GM19351 (cell line): Measurements from ENCODE around the gene ZACN.
"Not testable (repeated sequence)": the region's sequence is repeated elsewhere in the genome, so short reads cannot be mapped to it uniquely, and the experiment has no call there.

ENCODE experiments used
- ATAC-seq: cut with Tn5 transposase; IDR thresholded peaks from one replicate; pipeline ENCODE4 v1.9.1; 2021; ENCODE audit warnings: mild to moderate bottlenecking, moderate library complexity; ENCODE audit not compliant: unreplicated experiment

Gene ZACN

DNA sequence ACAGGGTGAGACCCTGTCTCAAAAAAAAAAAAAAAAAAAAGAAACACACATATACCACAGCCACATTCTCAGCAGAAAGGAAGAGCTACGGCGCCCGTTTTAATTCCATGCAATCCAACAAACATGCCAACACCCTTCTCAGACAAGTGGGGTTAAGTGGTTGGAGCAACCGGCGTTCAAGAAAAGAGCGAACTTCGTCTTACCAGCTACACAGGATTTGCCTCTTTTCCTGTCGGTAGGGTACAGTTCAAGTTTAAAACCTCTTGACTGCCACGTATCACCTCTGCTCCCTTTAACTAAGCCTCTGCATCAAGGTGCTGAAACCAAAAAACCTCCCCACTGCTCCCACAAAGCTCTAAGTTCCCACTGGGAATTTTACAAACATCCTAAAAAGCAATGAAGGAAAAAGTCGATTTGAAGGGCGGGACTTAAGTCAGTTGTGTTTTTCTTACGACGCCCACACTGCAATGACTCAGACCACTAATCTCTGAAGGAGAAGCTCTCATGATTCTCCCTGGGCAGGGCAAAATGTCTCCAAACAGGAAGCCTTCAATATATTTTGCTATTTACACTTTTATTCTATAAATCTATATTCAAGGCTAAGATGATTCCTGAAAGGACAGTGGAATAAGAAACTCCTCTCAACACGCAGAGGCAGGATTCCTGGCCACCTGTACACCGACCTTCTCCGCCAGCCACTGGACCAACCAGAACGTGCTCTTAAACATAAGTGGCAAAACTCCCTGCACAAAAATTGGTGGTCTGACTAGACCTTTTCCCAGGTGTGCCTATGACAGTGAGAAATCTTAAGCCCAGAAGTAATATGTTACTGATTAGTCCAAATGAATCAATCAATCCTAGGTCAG lies 25.5 kb upstream of the ZACN start:
- ATAC-seq: no peak

DNA sequence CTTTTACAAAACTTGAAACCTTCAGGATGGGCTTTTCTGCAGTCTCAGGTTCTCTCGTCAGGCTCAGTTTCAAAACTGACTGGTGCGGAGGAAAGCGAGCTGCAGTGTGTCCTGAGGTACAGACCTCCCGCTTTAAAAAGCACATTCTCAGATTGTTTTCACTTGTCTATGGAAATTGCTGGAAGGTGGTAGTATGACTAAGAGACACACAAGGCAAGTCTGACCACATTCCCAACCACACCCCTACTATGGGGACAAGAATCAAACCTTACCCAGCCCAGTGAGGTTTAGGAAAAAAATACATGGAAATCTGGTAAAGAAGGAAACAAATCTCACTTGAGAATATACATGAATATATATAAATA lies 24.9 kb upstream of the ZACN start:
- no peak for ATAC-seq

- ATAC-seq: no peak
Observed at GRCh38 chr17:76056882-76057281, 22.1 kb upstream of the ZACN start.

DNA sequence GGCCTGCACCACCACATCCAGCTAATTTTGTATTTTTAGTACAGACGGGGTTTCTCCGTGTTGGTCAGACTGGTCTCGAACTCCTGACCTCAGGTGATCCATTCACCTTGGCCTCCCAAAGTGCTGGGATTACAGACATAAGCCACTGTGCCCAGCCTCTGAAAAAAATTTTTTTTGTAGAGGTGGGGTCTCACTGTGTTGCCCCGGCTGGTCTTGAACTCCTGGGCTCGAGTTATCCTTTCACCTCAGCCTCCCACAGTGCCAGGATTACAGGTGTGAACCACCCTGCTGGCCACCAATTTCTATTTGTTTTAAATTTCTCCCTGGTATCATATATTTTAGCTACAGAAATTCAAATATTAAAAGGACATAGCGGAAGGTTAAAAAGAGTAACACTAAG lies 20.7 kb upstream of the ZACN start:
- ATAC-seq: not testable (repeated sequence)

GRCh38 chr17:76063875-76064546 lies 15.0 kb upstream of the ZACN start:
- no peak for ATAC-seq

GRCh38 chr17:76065775-76066174 lies 13.2 kb upstream of the ZACN start:
- ATAC-seq: no peak

- no peak for ATAC-seq
Observed at GRCh38 chr17:76071531-76072147, 7.3 kb upstream of the ZACN start.

GRCh38 chr17:76072148-76072858 lies 6.7 kb upstream of the ZACN start, which contains the start of gene SRP68:
TSS of gene SRP68 (minus strand) at chr17:76072517. CDS start at chr17:76072491, 26 bp downstream.
- ATAC-seq: peak; percentile 84

DNA sequence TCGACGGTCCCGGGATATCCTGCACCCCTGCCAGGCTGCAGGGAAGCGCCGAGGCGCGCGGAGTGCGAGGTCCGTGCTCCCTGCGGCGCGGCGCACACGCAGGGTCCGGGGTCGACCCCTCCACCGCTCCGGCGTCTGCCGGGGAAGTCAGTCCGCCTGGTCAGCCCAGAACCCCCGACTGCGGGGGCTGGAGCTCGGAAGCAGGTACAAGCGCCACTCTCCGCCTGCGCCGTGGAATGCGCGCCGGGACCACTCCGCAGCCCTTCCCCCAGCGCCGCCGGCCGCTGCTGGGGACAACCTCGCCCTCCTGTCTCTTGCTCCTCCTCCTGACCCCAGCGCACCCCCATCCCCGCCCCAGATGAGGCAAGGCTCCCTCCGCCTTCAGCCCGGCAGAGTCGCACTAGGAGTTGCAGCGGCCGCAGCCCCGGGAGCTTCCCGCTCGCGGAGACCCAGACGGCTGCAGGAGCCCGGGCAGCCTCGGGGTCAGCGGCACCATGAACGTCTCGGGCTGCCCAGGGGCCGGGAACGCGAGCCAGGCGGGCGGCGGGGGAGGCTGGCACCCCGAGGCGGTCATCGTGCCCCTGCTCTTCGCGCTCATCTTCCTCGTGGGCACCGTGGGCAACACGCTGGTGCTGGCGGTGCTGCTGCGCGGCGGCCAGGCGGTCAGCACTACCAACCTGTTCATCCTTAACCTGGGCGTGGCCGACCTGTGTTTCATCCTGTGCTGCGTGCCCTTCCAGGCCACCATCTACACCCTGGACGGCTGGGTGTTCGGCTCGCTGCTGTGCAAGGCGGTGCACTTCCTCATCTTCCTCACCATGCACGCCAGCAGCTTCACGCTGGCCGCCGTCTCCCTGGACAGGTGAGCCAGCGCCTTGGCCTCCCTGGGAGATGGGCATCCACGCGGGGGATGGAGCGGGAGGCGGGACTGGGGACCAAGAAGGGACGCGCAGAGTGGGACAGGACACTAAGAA lies 4.3 kb upstream of the ZACN start, which contains the start of gene GALR2:
Gene GALR2 (plus strand): TSS at position 392 of the 974 bp plus-strand sequence. CDS start 103 bp downstream, at position 495.
- ATAC-seq: no peak

DNA sequence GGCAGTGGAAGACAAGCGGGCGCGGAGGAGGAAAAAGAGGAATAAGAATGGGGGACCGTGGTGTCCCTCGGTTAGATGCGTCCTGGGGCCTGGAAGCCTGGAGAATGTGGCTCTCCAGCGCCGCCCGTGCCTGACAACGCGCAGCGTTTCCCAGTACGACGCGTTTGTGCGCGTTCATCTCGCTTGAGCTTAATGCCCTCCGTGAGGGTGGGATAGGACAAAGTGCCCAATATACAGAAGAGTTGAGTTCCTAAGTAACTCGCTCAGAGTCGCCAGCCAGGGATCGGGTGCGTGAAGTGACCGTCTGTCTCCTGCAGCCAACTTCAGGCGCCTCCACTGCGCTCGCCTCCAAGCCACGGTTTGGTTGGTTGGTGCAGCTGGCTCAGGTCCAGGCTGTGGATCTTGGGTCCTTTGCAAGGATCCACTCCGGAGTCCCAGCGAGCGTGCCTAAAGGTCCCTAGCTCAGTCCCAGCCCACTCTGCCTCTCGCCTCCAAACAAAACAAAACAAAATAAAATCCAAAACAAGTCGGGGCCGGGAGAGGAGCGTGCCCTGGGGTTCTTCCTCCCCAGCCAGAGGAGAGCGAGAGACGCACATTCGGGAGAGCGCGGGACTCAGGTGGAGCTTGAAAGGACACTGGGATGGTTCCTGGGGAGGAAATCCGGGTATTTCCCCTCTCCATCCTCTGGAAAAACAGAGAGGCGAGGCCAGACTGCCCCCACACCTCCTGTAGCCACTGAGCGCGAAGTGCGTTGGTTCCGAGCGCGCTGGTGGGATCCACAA lies 3.4 kb upstream of the ZACN start:
- no peak for ATAC-seq

DNA sequence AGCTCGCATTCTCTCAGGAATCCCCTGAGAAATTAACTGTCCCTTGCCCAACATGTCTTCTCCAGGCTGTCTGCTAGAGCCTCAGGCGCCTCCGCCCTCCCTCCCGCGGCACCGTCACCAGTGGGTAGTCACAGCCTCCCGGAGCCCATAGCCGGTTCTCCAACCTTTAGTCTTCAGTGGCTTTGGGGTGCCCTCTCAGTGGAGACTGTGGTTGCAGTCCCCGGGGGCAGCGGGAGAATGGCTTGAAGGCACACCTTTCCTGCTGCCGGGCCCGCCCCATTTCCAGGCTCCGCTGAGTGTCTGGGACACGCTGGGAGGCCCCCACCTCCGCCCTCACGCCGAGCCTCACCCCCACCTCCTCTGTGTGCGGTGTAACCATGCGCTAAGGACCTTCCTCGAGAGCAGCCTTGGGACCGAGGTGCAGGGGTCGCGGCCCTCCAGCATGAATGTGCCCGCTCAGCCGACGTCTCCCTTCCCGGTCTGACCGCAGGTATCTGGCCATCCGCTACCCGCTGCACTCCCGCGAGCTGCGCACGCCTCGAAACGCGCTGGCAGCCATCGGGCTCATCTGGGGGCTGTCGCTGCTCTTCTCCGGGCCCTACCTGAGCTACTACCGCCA lies 2.7 kb upstream of the ZACN start:
- no peak for ATAC-seq

DNA sequence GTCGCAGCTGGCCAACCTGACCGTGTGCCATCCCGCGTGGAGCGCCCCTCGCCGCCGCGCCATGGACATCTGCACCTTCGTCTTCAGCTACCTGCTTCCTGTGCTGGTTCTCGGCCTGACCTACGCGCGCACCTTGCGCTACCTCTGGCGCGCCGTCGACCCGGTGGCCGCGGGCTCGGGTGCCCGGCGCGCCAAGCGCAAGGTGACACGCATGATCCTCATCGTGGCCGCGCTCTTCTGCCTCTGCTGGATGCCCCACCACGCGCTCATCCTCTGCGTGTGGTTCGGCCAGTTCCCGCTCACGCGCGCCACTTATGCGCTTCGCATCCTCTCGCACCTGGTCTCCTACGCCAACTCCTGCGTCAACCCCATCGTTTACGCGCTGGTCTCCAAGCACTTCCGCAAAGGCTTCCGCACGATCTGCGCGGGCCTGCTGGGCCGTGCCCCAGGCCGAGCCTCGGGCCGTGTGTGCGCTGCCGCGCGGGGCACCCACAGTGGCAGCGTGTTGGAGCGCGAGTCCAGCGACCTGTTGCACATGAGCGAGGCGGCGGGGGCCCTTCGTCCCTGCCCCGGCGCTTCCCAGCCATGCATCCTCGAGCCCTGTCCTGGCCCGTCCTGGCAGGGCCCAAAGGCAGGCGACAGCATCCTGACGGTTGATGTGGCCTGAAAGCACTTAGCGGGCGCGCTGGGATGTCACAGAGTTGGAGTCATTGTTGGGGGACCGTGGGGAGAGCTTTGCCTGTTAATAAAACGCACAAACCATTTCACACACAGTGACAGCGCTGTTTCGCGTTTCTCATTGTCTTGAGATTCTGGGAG lies 2.0 kb upstream of the ZACN start:
- no peak for ATAC-seq

GRCh38 chr17:76077584-76078110 lies 1.3 kb upstream of the ZACN start:
- no peak for ATAC-seq

DNA sequence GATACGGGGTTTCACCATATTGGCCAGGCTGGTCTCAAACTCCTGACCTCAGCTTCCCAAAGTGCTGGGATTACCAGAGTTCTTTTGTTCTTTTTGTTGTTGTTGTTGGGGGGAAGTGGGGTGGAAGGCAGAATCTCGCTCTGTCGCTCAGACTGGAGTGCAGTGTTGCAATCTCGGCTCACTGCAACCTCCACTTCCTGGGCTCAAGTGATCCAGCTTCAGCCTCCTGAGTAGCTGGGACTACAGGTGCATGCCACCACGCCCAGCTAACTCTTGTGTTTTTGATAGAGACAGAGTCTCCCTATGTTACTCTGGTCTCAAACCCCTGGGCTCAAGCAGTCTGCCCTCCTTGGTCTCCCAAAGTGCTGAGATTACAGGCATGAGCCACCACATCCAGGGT lies 612 bp upstream of the ZACN start:
- not testable (repeated sequence) for ATAC-seq

- no peak for ATAC-seq
Observed at GRCh38 chr17:76079535-76079955, 563 bp downstream of the ZACN start.

DNA sequence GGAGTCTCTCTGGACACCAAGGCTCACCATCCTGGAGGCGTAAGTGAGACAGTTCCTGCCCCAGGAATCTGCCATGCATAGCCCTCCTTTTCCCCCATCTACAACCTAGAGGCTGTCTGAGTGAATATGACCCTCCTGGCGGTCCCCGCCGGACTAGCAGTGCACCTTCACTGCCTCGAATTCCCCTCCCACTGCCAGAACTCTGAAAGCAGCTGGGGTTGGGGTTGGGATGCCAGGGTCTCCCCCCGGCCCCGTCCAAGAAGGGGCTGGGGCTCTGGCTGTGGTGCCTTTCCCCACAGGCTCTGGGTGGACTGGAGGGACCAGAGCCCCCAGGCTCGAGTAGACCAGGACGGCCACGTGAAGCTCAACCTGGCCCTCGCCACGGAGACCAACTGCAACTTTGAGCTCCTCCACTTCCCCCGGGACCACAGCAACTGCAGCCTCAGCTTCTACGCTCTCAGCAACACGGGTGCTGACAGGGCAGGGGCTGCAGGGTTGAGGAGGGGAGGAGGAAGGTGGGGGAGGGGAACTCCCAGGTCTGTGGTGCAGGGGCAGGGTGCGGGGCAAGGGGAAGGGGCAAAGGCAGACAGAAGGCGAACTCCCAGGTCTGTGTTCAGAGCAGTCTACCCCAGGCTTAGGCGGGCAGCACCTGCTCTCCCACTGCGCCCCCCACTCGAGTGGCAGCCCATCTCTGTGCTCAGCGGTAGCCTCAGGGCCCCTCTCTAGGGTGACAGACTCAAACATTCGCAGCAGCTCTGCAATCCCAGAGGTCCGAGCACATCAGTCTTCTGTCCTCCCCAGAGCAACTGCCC lies 1.2 kb downstream of the ZACN start:
- ATAC-seq: no peak
